ENCODE measurements around the gene C9orf50.

The C9orf50 gene

DNA sequence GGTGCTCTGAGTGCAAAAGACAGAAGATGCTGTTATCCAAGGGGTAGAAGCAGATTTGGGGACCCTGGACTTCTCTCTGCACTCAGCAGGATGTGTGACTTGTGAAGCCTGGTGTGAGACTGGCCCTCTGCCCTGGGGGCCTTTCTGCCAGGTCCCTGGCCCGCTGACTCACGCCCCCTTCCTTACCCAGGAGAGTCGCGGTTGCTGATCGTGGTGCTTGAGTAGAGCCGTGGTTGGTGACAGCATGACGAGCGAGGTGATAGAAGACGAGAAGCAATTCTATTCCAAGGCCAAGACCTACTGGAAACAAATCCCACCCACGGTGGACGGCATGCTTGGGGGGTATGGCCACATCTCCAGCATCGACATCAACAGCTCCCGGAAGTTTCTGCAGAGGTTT lies 11.6 kb upstream of the C9orf50 start:
- WGBS, 2 experiments = 96% methylated on average over 13 of the region's 13 CpGs
- Histone ChIP-seq H3K36me3 (ENCODE audit: control insufficient read depth, insufficient read depth, low read length) (peaks cover 33% of the 10 kb centered on the region), H3K4me3 (ENCODE audit: insufficient read depth, low read depth, low read length) (no peak overlapping the region), H3K27ac (ENCODE audit: insufficient read depth, low read depth, low read length, poor library complexity, severe bottlenecking) (no peak overlapping the region), H3K9me3 (ENCODE audit: control insufficient read depth, low read length) (no peaks in the 10 kb centered on the region), H3K4me1 (ENCODE audit: control insufficient read depth, insufficient read depth, low read length) (peaks cover 4% of the 10 kb centered on the region), H3K27me3 (ENCODE audit: control insufficient read depth, insufficient read depth, low read length, poor library complexity, severe bottlenecking) (no peaks in the 10 kb centered on the region)

DNA sequence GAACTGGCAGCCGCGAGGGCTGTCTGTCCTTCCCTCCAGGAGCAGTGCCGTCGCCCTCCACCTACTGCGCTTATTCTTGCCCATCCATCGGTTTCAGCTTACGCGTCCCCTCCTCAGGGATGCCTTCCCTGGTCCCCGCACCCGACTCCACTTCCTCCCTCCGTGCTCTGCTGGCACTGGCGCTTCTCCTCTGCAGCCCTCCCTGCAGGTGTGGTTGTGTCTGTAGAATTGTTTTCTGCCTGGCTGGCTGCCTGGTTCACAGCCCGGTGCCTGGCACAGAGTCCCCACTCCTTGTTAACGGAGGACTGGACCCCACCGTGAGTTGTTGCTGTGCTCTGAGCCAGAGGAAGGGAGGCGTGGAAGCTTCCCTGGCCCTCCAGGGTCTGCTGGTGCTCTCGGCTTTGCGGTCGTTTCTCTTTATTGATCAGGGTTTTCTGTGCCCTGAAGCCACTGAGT lies 10.8 kb upstream of the C9orf50 start:
- H3K36me3 ChIP-seq (ENCODE audit: control insufficient read depth, insufficient read depth, low read length) = peaks cover 26% of the 10 kb centered on the region
- no peaks in the 10 kb centered on the region for H3K27me3 ChIP-seq (ENCODE audit: control insufficient read depth, insufficient read depth, low read length, poor library complexity, severe bottlenecking)
- H3K9me3 ChIP-seq (ENCODE audit: control insufficient read depth, low read length) = no peaks in the 10 kb centered on the region
- peaks cover 10% of the 10 kb centered on the region for H3K4me1 ChIP-seq (ENCODE audit: control insufficient read depth, insufficient read depth, low read length)
- 89 to 90% methylated on average over 19 of the region's 19 CpGs for WGBS, 2 experiments
- no peak overlapping the region for H3K4me3 ChIP-seq (ENCODE audit: insufficient read depth, low read depth, low read length)
- no peak overlapping the region for H3K27ac ChIP-seq (ENCODE audit: insufficient read depth, low read depth, low read length, poor library complexity, severe bottlenecking)

DNA sequence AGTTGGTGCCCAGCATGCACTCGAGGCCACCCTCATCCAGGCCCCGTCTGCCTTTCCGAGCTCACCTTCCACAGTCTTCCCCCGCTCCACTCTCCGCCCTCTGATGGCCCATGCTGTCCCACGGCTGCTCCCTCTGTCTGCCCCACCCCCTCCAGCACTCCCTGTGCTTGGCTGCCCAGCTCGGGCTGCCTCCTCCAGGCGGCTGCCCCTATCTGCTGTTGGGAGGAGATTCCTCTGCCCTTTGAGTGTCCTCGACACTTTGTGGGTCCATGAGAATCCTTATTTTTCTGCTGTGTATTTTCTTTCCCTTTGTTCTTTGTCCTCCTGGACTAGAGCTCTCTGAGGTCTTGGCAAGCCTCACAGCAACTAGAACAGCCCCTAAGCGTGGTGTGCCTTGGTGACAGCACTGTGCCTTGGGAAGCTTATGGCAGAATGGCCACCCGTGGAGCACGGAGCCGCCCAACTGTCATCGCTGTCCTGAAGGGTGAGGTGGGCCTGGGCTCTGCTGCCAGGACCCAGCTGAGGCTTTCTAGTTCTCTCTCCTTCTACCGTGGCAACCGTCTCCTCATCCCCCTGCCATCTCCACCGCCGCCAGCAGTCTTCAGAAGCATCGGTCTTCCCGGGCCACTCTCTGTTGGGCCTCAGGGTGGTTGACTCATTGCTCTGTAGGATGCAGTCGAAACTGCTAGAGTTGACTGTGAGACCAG lies 10.2 kb upstream of the C9orf50 start:
- H3K27me3 ChIP-seq (ENCODE audit: control insufficient read depth, insufficient read depth, low read length, poor library complexity, severe bottlenecking) = no peaks in the 10 kb centered on the region
- H3K27ac ChIP-seq (ENCODE audit: insufficient read depth, low read depth, low read length, poor library complexity, severe bottlenecking) = no peak overlapping the region
- 82 to 84% methylated on average over 21 of the region's 21 CpGs for WGBS, 2 experiments
- no peaks in the 10 kb centered on the region for H3K9me3 ChIP-seq (ENCODE audit: control insufficient read depth, low read length)
- H3K36me3 ChIP-seq (ENCODE audit: control insufficient read depth, insufficient read depth, low read length) = peaks cover 26% of the 10 kb centered on the region
- no peak overlapping the region for H3K4me3 ChIP-seq (ENCODE audit: insufficient read depth, low read depth, low read length)
- H3K4me1 ChIP-seq (ENCODE audit: control insufficient read depth, insufficient read depth, low read length) = peaks cover 10% of the 10 kb centered on the region

DNA sequence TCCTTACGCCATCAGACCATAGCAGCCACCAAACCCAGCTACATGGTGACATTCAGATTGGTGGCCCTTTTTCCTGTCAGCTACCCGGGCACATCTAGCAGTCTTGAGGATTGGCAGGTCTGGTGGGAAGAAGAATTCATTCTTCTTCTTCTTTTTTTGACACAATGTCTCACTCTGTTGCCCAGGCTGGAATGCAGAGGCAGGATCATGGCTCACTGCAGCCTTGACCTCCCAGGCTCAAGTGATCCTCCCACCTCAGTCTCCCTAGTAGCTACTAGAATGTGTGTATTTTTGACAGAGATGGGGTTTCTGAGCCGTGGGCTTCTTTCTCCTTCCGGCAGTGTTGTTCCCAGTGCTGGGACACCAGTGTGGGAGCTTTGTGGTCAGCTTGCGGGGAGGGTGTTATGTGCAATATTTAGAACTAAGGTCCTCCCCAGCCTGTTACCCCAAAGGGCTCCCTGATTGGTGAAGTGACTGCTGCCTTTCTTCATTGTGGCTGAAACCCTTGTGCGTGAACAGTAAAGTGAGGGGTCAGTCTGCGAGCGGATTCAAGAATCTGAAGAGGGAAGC lies 8.4 kb upstream of the C9orf50 start:
- Histone ChIP-seq H3K27me3 (ENCODE audit: control insufficient read depth, insufficient read depth, low read length, poor library complexity, severe bottlenecking) (no peaks in the 10 kb centered on the region), H3K36me3 (ENCODE audit: control insufficient read depth, insufficient read depth, low read length) (peaks cover 11% of the 10 kb centered on the region), H3K4me1 (ENCODE audit: control insufficient read depth, insufficient read depth, low read length) (peaks cover 10% of the 10 kb centered on the region), H3K9me3 (ENCODE audit: control insufficient read depth, low read length) (no peaks in the 10 kb centered on the region), H3K27ac (ENCODE audit: insufficient read depth, low read depth, low read length, poor library complexity, severe bottlenecking) (no peak overlapping the region), H3K4me3 (ENCODE audit: insufficient read depth, low read depth, low read length) (no peak overlapping the region)
- WGBS, 2 experiments = 96 to 97% methylated on average over 8 of the region's 8 CpGs

DNA sequence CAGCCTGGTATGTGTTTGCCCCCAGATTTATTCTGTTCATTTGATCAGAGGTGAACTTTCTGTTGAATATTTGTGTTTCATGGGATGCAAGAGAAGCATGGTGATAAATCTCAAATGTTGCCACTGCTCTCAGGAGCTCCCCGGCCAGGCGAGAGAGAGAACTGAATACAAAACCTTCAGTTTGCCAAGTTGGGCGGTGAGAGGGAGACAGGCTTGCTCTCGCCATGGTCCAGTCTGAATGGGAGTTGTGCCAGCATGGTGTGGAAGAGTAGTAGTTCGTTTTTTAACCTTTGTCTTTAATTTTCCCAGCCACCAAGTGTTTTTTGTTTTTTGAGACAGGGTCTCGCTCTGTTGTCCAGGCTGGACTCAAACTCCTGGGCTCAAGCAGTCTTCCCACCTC lies 7.8 kb upstream of the C9orf50 start:
- whole genome bisulfite sequencing, 2 experiments = 95 to 96% methylated on average over 6 of the region's 6 CpGs
- peaks cover 6% of the 10 kb centered on the region for H3K36me3 ChIP-seq (ENCODE audit: control insufficient read depth, insufficient read depth, low read length)
- H3K27ac ChIP-seq (ENCODE audit: insufficient read depth, low read depth, low read length, poor library complexity, severe bottlenecking) = no peak overlapping the region
- H3K27me3 ChIP-seq (ENCODE audit: control insufficient read depth, insufficient read depth, low read length, poor library complexity, severe bottlenecking) = no peaks in the 10 kb centered on the region
- H3K4me3 ChIP-seq (ENCODE audit: insufficient read depth, low read depth, low read length) = no peak overlapping the region
- H3K4me1 ChIP-seq (ENCODE audit: control insufficient read depth, insufficient read depth, low read length) = peaks cover 10% of the 10 kb centered on the region
- no peaks in the 10 kb centered on the region for H3K9me3 ChIP-seq (ENCODE audit: control insufficient read depth, low read length)

DNA sequence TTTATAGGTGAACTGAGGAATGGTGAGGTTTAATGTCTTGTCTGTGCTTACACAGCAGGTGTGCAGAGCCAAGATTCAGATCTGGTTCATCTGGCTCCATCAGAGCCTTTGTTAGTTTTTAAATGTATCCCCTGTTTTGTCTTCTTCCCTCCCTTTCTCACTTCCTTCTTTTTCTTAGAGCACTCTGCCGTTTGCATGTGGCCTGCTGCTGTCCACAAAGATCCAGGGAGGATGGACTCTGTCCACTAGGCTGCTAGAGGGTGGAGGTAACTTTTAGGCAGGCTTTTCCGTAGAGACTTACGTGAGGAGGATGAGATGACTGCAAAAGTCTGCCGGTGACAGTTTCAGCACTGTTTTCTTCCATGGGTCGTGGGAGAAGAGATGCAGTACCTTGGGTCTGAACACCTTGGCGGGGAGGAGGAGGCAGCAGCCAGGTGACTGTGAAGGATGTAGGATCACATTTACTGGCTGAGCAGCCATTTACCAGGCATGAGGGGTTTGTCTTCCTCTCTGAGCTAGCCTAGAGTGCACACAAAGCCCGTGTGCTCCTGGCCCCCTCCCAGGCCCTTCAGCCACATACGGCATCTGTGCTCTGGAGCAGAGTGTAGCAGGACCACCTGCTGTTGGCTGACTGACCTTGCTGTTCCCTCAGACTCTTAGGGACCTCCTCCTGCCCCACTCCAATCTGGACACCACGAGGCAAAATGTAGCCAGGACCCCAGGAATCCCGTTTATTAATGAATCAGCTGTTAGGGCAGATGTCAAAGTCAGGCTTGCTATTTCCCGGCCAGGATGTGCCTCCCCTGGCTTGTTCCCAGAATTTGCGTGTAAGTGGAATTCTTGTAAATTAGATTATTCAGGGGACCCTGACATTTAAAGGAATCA lies 6.9 kb upstream of the C9orf50 start:
- Histone ChIP-seq H3K9me3 (ENCODE audit: control insufficient read depth, low read length) (no peaks in the 10 kb centered on the region), H3K27me3 (ENCODE audit: control insufficient read depth, insufficient read depth, low read length, poor library complexity, severe bottlenecking) (no peaks in the 10 kb centered on the region), H3K36me3 (ENCODE audit: control insufficient read depth, insufficient read depth, low read length) (peaks cover 4% of the 10 kb centered on the region), H3K27ac (ENCODE audit: insufficient read depth, low read depth, low read length, poor library complexity, severe bottlenecking) (no peak overlapping the region), H3K4me1 (ENCODE audit: control insufficient read depth, insufficient read depth, low read length) (peaks cover 10% of the 10 kb centered on the region), H3K4me3 (ENCODE audit: insufficient read depth, low read depth, low read length) (peak overlapping the region; percentile 75)
- WGBS, 2 experiments = 83 to 87% methylated on average over 12 of the region's 12 CpGs

DNA sequence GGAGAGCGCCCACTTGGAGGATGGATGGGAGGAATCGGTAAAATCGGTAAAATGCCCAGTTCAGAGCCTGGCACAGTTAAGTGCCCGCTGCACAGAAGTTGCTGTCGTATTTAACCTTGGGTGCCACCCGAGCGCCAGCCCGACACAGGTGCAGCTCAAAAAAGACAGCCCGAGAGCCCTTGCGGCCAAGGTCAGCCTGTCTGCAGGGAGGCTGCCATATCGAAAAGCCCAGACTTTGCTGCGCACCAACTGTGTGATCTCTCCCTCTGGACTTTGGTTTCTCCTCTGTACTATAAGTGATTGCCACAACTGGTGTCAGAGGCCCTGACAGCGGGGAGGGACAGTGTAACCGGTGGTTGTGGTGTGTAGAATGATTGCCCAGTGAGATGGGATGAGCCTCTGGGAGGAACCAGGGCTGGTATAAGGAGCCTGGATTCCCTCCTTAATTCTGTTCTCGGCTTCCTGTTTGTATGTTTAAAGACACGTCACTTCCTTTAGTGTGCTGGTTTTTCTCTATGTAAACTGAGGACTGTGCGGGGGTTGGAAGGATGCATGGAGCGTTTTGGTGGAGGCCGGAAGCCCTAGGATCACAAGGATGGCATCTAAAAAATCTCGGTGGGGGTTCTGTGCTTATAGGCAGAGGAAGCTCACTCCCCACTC lies 5.9 kb upstream of the C9orf50 start:
- H3K36me3 ChIP-seq (ENCODE audit: control insufficient read depth, insufficient read depth, low read length) = no peaks in the 10 kb centered on the region
- H3K27ac ChIP-seq (ENCODE audit: insufficient read depth, low read depth, low read length, poor library complexity, severe bottlenecking) = no peak overlapping the region
- H3K27me3 ChIP-seq (ENCODE audit: control insufficient read depth, insufficient read depth, low read length, poor library complexity, severe bottlenecking) = peaks cover 4% of the 10 kb centered on the region
- 9 to 11% methylated on average over 20 of the region's 20 CpGs for WGBS, 2 experiments
- no peaks in the 10 kb centered on the region for H3K9me3 ChIP-seq (ENCODE audit: control insufficient read depth, low read length)
- peaks cover 10% of the 10 kb centered on the region for H3K4me1 ChIP-seq (ENCODE audit: control insufficient read depth, insufficient read depth, low read length)
- peak overlapping the region; percentile 75 for H3K4me3 ChIP-seq (ENCODE audit: insufficient read depth, low read depth, low read length)

DNA sequence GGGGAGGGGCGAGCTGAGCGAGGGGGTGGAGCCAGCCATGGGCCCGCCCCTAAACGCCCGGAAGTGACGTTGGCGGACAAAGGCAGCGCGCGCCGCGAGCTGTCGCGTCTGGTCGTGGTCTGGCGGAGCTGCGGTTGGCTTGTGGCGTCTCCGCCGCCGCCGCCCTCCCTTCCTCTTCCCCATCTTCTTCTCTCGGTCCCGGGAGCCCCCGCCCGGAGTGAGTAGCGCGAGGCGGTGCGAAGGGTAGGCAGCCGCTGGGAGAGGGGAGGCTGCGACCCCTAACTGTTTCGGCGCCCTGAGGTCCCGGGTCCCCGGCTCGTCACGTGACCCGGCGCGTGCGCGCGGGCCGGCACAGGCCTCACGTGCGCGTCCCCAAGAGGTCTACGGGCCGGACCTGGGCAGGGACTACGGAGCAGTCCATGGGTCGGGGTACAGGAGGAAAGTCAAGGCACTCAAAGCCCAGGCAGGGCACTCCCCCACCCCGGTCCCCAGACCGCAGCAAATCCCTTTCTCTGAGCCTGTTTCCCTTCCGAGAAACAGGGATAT lies 5.3 kb upstream of the C9orf50 start, which contains the start of gene NTMT1:
NTMT1 (plus strand) TSS at position 85 of the 546 bp plus-strand sequence. CDS start 6,541 bp downstream, outside the sequence.
- Histone ChIP-seq H3K4me1 (ENCODE audit: control insufficient read depth, insufficient read depth, low read length) (peaks cover 11% of the 10 kb centered on the region), H3K27me3 (ENCODE audit: control insufficient read depth, insufficient read depth, low read length, poor library complexity, severe bottlenecking) (peaks cover 10% of the 10 kb centered on the region), H3K36me3 (ENCODE audit: control insufficient read depth, insufficient read depth, low read length) (no peaks in the 10 kb centered on the region), H3K9me3 (ENCODE audit: control insufficient read depth, low read length) (no peaks in the 10 kb centered on the region), H3K4me3 (ENCODE audit: insufficient read depth, low read depth, low read length) (peak within 1 kb of the TSS; percentile 75), H3K27ac (ENCODE audit: insufficient read depth, low read depth, low read length, poor library complexity, severe bottlenecking) (peak within 1 kb of the TSS; percentile 41)
- 0% methylated on average over 55 of the region's 55 CpGs for WGBS, 2 experiments

DNA sequence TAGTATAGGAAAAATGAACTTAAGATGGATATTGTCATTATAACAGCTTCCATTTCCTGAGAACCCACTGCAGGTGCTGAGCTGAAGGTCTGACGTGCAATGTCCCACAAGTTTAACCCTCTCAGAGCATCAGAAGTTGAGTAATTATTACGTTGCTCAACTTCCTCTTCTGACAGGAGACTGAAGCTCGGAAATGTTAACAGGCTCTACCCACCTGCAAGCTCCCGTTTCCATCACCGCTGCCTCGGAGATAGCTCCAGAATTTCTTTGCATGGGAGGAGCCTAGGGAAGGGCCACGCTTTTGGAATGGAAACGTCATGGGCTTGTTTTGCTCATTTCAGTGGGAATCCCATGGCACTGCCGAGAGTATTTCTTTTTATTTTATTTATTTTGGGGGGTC lies 4.0 kb upstream of the C9orf50 start:
- Histone ChIP-seq H3K27me3 (ENCODE audit: control insufficient read depth, insufficient read depth, low read length, poor library complexity, severe bottlenecking) (peaks cover 22% of the 10 kb centered on the region), H3K4me3 (ENCODE audit: insufficient read depth, low read depth, low read length) (no peak overlapping the region), H3K4me1 (ENCODE audit: control insufficient read depth, insufficient read depth, low read length) (peaks cover 15% of the 10 kb centered on the region), H3K27ac (ENCODE audit: insufficient read depth, low read depth, low read length, poor library complexity, severe bottlenecking) (no peak overlapping the region), H3K9me3 (ENCODE audit: control insufficient read depth, low read length) (no peaks in the 10 kb centered on the region), H3K36me3 (ENCODE audit: control insufficient read depth, insufficient read depth, low read length) (no peaks in the 10 kb centered on the region)
- WGBS, 2 experiments = 82 to 85% methylated on average over 9 of the region's 9 CpGs
